ENCODE data around the gene MUC13.

Gene MUC13

GRCh38 chr3:124896824-124897526 lies 37.6 kb downstream of the MUC13 start:
- DNase-seq, result no peak

DNA sequence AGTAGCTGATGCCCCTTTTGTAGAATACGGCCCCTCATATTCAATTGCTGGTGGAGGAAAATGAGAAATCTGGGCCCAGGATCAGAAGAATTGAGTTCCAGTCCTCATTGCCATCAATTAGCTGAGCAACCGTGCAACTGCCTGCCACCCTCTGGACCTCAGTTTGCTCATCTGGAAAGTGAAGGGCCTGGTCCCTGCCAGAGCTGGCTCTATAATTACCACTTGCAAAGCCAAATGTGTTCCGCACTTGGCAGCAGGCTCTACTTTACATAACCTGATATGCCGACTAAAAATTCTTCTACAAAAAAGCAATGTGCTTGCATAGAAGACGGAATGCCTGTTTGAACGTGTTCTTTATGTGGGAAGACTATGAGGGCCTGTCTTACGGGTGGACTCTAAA lies 38.8 kb downstream of the MUC13 start:
- DNase-seq, result no peak

- no peak for DNase-seq
Observed at GRCh38 chr3:124893526-124893925, 41.0 kb downstream of the MUC13 start.

DNA sequence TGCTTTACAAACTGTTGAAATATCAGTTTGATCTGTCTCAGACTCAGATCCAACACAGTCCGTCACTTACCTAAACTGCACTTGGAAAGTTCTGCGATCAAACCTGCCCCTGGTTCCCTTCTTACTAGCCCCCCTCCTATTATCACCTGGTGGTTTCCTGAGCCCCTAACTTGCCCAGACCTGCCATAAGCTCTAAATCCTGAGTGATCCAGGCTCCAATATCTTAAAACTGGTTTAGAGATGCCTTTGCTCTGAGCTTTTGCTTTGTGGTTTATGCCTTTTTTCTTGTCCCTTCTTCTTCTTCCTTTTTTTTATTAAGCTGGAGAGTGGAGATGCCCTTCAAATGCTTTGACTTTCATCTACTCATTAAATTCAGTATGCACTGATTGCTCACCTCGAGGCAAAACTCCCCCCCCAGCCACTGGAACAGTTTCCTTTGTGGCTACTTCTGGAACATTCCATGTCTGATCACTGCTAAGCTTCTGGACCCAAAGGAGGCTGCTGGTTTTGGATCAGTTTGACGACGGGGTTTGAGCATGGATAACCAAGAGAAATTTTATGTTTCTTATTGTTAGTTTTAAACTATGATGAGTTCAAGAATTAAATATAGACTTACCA lies 43.9 kb downstream of the MUC13 start:
- no peak for DNase-seq

GRCh38 chr3:124888482-124889441 lies 45.8 kb downstream of the MUC13 start:
- no peak for DNase-seq

- DNase-seq, result no peak
Observed at GRCh38 chr3:124887932-124888298, 46.6 kb downstream of the MUC13 start.

DNA sequence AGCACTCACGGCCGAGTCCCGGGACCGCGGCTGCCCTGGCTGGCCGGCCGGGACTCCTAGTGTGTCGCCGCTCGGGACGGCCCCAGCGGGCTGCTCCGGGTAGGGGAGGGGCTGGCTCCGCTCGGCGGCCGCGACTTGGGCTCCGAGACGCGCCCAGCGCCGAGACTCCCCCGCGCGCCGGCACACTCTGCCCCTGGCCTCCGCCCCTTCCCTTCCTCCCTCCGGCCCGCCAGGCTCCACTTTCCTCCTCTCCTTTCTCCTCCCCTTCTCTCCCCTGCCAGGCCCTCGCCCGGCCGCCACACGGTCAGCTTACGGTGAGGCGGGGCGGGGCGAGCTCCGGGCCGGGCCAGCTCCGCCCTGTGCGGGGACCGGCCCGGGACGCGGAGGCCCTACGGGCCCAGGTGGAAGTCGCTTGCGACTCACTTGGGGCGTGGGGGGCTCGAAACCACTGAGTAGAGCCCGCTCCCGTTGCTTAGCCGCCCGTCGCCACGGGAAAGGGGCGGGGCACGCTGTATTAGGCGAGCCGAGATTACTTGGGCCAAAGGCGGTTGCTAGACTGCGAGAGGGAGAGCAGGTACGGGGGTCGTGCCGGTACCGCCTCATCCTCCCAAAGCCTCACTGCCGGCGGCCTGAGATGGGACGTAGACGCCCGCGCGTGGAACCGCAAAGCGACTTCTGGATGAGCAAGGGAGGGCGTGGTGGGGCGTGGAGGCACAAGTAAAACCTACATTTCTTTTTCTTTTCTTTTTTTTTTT lies 47.2 kb downstream of the MUC13 start, which contains the start of gene ITGB5:
Gene ITGB5 (minus strand): TSS at position 189 of the 755 bp plus-strand sequence. CDS start 365 bp downstream, outside the sequence.
- no peak for DNase-seq

GRCh38 chr3:124886168-124887056 lies 48.1 kb downstream of the MUC13 start:
- no peak for DNase-seq

DNA sequence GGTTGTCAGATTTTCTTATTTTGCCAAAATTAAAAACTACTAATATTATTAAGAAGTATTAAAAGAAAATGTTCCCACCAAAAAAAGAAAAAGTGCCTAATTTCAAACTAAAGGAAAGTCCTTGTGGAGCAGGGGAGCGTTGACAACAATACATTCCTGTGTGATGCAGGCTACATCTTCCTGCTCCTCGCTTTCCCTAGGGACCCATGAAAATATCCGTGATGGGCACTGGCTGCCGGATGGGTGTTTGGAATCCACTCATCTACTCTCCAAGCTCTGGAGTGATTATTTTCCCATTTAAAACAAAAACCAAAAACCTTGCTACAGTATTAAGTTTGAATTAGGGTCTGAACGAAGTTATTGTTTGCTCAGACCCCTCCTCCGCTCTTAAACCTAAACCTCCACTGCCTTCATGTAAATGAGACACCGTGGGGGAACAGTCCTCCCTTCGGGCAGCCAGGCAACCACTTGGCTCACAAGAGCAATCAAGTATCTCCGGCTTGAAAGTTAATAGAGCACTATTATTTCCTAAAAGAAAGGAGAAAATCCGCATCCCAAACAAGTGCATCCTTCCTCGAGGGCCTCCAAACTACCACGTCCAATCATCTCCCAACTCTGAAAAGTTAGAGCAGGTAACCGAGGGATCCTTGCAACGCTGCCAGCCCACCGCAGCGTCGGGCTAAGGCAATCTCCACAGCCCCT lies 48.9 kb downstream of the MUC13 start:
- DNase-seq, result no peak

GRCh38 chr3:124884474-124885101 lies 50.0 kb downstream of the MUC13 start:
- DNase-seq, result no peak

GRCh38 chr3:124883766-124884473 lies 50.6 kb downstream of the MUC13 start:
- DNase-seq, result no peak

DNA sequence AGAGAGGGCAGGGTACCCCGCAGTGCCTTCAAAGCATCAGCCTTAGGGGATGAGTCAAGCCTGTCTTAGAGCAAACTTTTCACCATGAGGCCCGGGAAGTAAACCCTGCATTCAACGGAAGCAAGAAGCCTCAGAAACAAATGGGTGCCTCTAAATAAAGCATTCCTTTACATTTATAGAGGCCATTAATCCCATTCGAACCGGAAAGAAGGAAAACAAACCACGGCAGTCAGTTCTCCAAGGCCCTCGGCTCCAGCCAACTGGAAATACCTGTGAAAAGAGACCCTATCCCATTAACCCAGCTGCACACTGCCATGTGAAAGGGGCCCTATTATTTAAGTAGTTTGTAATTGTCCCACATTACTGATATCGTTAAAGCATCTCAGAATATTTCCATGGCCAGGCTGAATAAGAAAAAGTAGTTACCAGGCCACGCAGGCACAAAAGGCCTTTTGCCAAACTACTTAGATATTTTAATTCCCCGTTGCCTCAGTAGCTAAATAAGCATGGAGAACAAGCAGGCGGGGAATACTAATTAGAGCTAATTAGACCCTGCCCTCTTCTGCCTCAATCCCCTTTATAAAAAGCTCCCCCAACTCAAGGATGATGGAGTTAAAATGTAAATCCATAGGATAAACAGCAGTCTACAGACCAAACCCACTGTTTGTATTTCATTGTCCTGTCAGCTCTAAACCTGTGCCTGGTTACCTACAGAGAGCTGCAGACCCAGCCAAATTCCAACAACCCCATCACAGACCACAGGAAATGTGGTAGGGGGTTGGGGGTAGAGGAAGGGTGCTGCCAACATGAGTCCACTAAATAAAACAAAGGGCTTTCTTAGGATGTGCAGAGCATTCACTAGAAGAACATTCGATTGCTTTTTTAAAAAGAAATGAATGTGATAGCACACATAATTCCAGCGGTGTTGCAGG lies 51.5 kb downstream of the MUC13 start:
- DNase-seq, result no peak

DNA sequence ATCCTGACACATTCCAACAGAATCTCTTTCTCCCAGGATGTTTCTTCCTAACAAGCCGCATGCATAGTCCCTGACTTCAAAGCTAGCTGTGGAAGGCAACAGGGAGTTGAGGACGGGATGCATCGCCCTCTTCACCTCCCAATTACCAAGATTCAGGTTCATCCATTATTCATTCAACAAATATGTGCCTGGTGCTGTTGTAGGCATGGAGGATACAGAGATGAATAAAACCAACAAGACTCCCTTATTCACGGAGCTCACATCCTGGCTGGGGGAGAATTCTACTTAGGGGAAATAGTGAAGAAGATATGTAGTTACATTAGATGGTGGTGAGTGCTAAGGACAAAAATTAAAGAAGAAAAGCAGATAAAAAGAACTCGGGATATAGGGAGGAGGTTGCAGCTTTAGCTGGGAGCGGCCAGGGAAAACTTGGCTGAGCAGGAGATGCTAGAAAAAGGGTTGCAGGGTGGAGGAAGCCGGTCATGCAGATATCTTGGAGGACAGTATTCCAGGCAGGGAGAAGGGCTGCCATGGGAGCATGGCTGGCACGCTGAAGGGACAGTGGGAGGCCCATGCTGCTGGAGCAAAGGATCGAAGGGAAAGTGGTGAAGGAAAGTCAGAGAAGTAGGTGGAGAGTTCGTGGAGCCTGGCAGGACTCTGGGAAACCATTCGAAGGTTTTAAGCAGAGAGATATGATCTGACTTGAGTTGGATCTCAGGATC lies 52.4 kb downstream of the MUC13 start:
- DNase-seq, result no peak

- no peak for DNase-seq
Observed at GRCh38 chr3:124879337-124879680, 55.2 kb downstream of the MUC13 start.

GRCh38 chr3:124878561-124879336 lies 55.8 kb downstream of the MUC13 start:
- DNase-seq, result no peak

DNA sequence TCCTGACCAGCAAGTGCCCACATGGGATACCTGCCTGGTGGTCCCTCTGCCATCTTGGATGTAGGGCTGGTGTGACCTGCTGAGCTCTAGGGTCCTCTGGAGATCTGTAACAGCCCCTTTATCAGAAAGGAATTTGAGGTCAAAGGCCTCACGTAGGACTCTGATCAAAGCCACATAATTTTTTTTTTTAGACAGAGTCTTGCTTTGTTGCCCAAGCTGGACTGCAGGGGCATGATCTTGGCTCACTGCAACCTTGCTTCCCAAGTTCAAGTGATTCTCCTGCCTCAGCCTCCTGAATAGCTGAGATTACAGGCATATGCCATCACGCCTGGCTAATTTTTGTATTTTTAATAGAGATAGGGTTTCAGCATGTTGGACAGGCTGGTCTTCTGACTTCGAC lies 56.9 kb downstream of the MUC13 start:
- no peak for DNase-seq

DNA sequence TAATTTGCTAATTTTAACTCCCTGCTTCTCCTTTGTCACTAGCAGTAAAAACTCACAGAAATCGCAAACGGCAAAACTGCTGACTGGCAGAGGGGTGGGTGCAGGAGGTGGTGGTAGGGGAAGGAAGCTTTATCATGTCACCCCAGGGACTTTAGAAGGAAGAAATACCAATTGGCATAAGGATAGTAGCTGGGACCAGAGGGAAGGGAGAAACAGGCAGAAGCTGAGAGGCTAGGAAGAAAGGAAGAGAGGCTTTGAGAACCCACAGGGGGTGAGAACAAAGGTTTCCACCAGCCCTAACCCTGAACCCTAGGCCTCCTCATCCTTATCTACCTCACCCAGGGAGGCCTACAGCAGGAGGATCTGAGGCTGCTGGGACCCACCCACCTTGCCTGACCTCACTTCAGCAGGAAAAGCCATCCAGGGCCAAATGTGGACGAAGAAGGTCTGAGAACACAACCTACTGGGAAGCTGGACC lies 58.1 kb downstream of the MUC13 start:
- no peak for DNase-seq
